Right lobe of liver (tissue), 6 donors: Measurements from ENCODE around the gene OLA1. TPM values are rescaled to one million over a fixed set of nuclear protein-coding genes. Genes with fewer than 3 reads are reported as not detected.

Experiments used
- ATAC-seq, 4 donors: fragments of 200-7000 bp; cut with Tn5 transposase; one replicate each; pipeline ENCODE4 v1.9.1; 2020; ENCODE audit warnings: mild to moderate bottlenecking in 4 of 4, moderate library complexity in 4 of 4
- DNase-seq, 3 donors: peaks; one replicate each; pipeline ENCODE4 v3.0.0-alpha.2; 2020
- H3K27ac ChIP-seq, 3 donors: fragments of 200-600 bp; one replicate each; pipeline ENCODE4 v1.8.0; 2022
- H3K27me3 ChIP-seq, 2 donors: fragments of 200-600 bp; one replicate each; pipeline ENCODE4 v1.8.0; 2022
- H3K36me3 ChIP-seq, 4 donors: fragments of 200-600 bp; sonication (generic) in 1 of 4; one replicate each; pipeline versions ENCODE4 v1.5.1 to v1.8.0; 2017 to 2022; ENCODE audit warnings: control low read depth in 1 of 4
- H3K4me1 ChIP-seq, 4 donors: fragments of 200-600 bp; sonication (generic) in 1 of 4; one replicate each; pipeline versions ENCODE4 v1.5.1 to v1.8.0; 2017 to 2022; ENCODE audit warnings: control low read depth in 1 of 4
- H3K4me3 ChIP-seq, 3 donors: fragments of 200-600 bp; one replicate each; pipeline ENCODE4 v1.8.0; 2022
- H3K9me3 ChIP-seq, 4 donors: fragments of 200-600 bp; sonication (generic) in 1 of 4; one replicate each; pipeline versions ENCODE4 v1.5.1 to v1.8.0; 2017 to 2022; ENCODE audit warnings: control low read depth in 1 of 4
- POLR2A ChIP-seq: fragments of 450-650 bp; IDR thresholded peaks from one replicate; pipeline ENCODE4 v1.6.1; 2017; ENCODE audit warnings: antibody characterized with exemption, mild to moderate bottlenecking
- WGBS: methylation state at CpG from one replicate; pipeline ENCODE4 v1.1.6; 2018; ENCODE audit warnings: low coverage, low lambda C conversion rate; ENCODE audit not compliant: insufficient coverage; ENCODE audit errors: missing lambda C conversion rate; 5-methylcytosine and 5-hydroxymethylcytosine counted together
- intact Hi-C, 2 donors: fragments of 100-400 bp; cut with DNase I; formaldehyde crosslinking; loops; one replicate each; pipeline versions ENCODE4 v1.11.2 to v1.14.1; 2022
- total RNA-seq, 6 experiments: library from RNA; depleted of rRNA in 2 of 6; stranded (reverse); fragments of >200 nt in 2 of 6; fragmentation: NEBNext Ultra II Directional in 3 of 6; extraction: Animal tissue kit (Norgen Biotek cat#: 25700) in 3 of 6; gene quantifications; one replicate each; pipeline versions ENCODE4 v1.1.0 to v1.2.4, GENCODE V29; 2016 to 2023
- TF ChIP-seq, protein P1 (sequence below), 4 donors: fragments of 200-600 bp in 3 of 4; fragments of 450-650 bp in 1 of 4; IDR thresholded peaks; one replicate each; pipeline versions ENCODE4 v1.5.1 to v1.8.0; 2016 to 2022; ENCODE audit warnings: antibody characterized with exemption in 4 of 4, mild to moderate bottlenecking in 2 of 4
- donor health status: DM: no; HTN: yes; CAD: no.
- donor health status: DM: no; HTN: no; CAD: no.
- donor health status: DM: no; HTN: no; CAD: no.
- donor health status: DM: no; HTN: yes; CAD: no.
- donor health status: DM: no; HTN: yes; CAD: no.

The OLA1 gene
- total RNA-seq, 6 experiments from 2014 or later: 22.2 to 60.8 (median 38.6) TPM

- Histone ChIP-seq H3K27me3 (no peaks in the 10 kb centered on the region), H3K4me3 (no peak overlapping the region), H3K27ac (no peak overlapping the region), H3K4me1 (peaks cover 0 to 3% (median 0%) of the 10 kb centered on the region in 4 donors), H3K36me3 (no peaks in the 10 kb centered on the region), H3K9me3 (no peaks in the 10 kb centered on the region)
- intact Hi-C loops: no loop called here
- DNase-seq: no peak
- no peak for TF ChIP-seq POLR2A
- TF ChIP-seq, protein P1, sequence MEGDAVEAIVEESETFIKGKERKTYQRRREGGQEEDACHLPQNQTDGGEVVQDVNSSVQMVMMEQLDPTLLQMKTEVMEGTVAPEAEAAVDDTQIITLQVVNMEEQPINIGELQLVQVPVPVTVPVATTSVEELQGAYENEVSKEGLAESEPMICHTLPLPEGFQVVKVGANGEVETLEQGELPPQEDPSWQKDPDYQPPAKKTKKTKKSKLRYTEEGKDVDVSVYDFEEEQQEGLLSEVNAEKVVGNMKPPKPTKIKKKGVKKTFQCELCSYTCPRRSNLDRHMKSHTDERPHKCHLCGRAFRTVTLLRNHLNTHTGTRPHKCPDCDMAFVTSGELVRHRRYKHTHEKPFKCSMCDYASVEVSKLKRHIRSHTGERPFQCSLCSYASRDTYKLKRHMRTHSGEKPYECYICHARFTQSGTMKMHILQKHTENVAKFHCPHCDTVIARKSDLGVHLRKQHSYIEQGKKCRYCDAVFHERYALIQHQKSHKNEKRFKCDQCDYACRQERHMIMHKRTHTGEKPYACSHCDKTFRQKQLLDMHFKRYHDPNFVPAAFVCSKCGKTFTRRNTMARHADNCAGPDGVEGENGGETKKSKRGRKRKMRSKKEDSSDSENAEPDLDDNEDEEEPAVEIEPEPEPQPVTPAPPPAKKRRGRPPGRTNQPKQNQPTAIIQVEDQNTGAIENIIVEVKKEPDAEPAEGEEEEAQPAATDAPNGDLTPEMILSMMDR (IDR thresholded peaks at IDR 0.05): no peak
- ATAC-seq: no peak
Measured at GRCh38 chr2:174036825-174037224, 211.5 kb downstream of the OLA1 start.

DNA sequence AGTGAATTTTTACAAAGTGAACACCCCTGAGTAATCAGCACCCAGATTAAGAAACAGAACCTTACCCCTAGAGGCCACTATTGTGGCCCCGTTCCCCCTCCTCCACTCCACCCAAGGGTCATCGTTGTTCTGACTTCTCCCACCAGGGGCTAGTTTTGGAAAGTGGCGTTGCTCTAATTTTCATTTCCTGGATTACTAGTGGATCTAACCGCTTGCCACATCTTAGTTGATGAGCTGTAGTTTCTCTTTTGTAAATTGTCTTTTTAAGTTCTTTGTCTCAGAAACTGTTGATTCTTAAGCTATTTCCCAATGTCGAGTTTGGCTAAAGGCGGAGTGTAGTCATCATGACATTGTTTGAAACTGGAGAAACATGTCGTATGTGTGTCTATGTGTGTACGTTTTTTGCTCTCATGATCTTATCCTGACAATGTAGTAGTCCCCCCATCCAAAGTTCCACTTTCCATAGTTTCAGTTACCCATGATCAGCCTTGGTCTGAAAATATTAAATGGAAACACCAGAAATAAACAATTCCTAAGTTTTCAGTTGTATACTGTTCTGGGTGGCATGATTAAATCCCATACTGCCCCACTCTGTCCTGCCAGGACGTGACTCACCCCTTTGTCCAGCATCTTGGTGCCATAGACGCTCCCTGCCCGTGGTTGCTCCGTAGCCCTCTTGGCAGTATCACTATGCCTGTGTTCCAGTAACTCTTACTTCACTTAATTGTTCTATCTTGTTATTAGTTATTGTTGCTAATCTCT lies 212.2 kb downstream of the OLA1 start:
- DNase-seq: no peak
- no peaks in the 10 kb centered on the region for H3K27me3 ChIP-seq
- no peaks in the 10 kb centered on the region for H3K36me3 ChIP-seq
- peak overlapping the region in 1 of 3 donors; percentile 3 for H3K4me3 ChIP-seq
- TF ChIP-seq POLR2A: no peak
- TF ChIP-seq, protein P1 (IDR thresholded peaks at IDR 0.05): peak in 1 of 4 donors; percentile 11
- no peak overlapping the region for H3K27ac ChIP-seq
- H3K4me1 ChIP-seq: peaks cover 0 to 3% (median 0%) of the 10 kb centered on the region in 4 donors
- peak in 1 of 4 donors; percentile 6 for ATAC-seq
- intact Hi-C loops: no loop called here
- WGBS: 53% methylated on average over 11 of the region's 12 CpGs
- no peaks in the 10 kb centered on the region for H3K9me3 ChIP-seq

GRCh38 chr2:174035117-174035635 lies 213.2 kb downstream of the OLA1 start:
- 68% methylated on average over 3 of the region's 3 CpGs for WGBS
- Histone ChIP-seq H3K27ac (no peak overlapping the region), H3K36me3 (no peaks in the 10 kb centered on the region), H3K9me3 (no peaks in the 10 kb centered on the region), H3K27me3 (no peaks in the 10 kb centered on the region), H3K4me3 (no peak overlapping the region), H3K4me1 (peaks cover 0 to 3% (median 0%) of the 10 kb centered on the region in 4 donors)
- TF ChIP-seq, protein P1 (IDR thresholded peaks at IDR 0.05): no peak
- TF ChIP-seq POLR2A: no peak
- DNase-seq: no peak
- ATAC-seq: no peak
- intact Hi-C loops: no loop called here

- no peak for ATAC-seq
Measured at GRCh38 chr2:174033163-174033550, 215.2 kb downstream of the OLA1 start.

More at GRCh38 chr2:174033163-174033550, 215.2 kb downstream of the OLA1 start:
- DNase-seq: no peak
- intact Hi-C loops: no loop called here
- Histone ChIP-seq H3K27ac (no peak overlapping the region), H3K36me3 (no peaks in the 10 kb centered on the region), H3K4me3 (no peak overlapping the region), H3K4me1 (no peaks in the 10 kb centered on the region), H3K9me3 (no peaks in the 10 kb centered on the region), H3K27me3 (no peaks in the 10 kb centered on the region)
- 70% methylated on average over 2 of the region's 2 CpGs for WGBS
- no peak for TF ChIP-seq POLR2A
- TF ChIP-seq, protein P1 (IDR thresholded peaks at IDR 0.05): no peak
